ENCODE measurements around the gene INPP4B. TPM values are rescaled to one million over a fixed set of nuclear protein-coding genes. Genes with fewer than 3 reads are reported as not detected.

Gene INPP4B
- total and polyA plus RNA-seq, 2 donors (not counting 1 experiment from before 2014, with no cell fraction given): 19.7 to 22.2 TPM

GRCh38 chr4:142683997-142684396 is 162.1 kb downstream of the INPP4B start:
- Histone ChIP-seq H4K20me1 (ENCODE audit: control insufficient read depth, extremely low read depth, insufficient read depth, low read length) (no peaks in the 10 kb centered on the region), H3K9ac (ENCODE audit: insufficient read depth, low read length) (no peak overlapping the region)
- TF ChIP-seq EZH2 (IDR thresholded peaks at IDR 0.05; ENCODE audit: low read length, missing control alignments): no peak
- no peak for TF ChIP-seq CTCF (conservative IDR thresholded peaks at IDR 0.05 in 1 of 2, IDR thresholded peaks at IDR 0.05 in 1 of 2; ENCODE audit: low read depth in 1 of 2, low read length in 2 of 2)

GRCh38 chr4:142683503-142683902 is 162.6 kb downstream of the INPP4B start:
- peak in 1 of 2 donors; percentile 5 for DNase-seq (ENCODE audit: low read depth in 2 of 2)
- Histone ChIP-seq H2AFZ (ENCODE audit: low read length) (no peak overlapping the region), H3K79me2 (ENCODE audit: control insufficient read depth, insufficient read depth, low read length) (no peaks in the 10 kb centered on the region), H3K36me3 (ENCODE audit: control insufficient read depth, insufficient read depth, low read length) (no peaks in the 10 kb centered on the region), H3K4me3 (replicated peaks in 1 of 4; ENCODE audit: control extremely low read depth in 1 of 4, insufficient read depth in 1 of 4, low read depth in 3 of 4, low read length in 4 of 4) (no peak overlapping the region), H3K4me1 (ENCODE audit: control insufficient read depth, extremely low read depth, insufficient read depth, low read length) (no peaks in the 10 kb centered on the region), H3K9me3 (ENCODE audit: control insufficient read depth, insufficient read depth, low read depth, low read length) (no peaks in the 10 kb centered on the region), H4K20me1 (ENCODE audit: control insufficient read depth, extremely low read depth, insufficient read depth, low read length) (no peaks in the 10 kb centered on the region), H3K4me2 (ENCODE audit: extremely low read depth, insufficient read depth, low read length) (no peak overlapping the region), H3K9ac (ENCODE audit: insufficient read depth, low read length) (no peak overlapping the region), H3K27ac (ENCODE audit: insufficient read depth, low read length) (no peak overlapping the region), H3K27me3 (ENCODE audit: control insufficient read depth, insufficient read depth, low read length) (no peaks in the 10 kb centered on the region)
- TF ChIP-seq EZH2 (IDR thresholded peaks at IDR 0.05; ENCODE audit: low read length, missing control alignments) (no peak), CTCF (conservative IDR thresholded peaks at IDR 0.05 in 1 of 2, IDR thresholded peaks at IDR 0.05 in 1 of 2; ENCODE audit: low read depth in 1 of 2, low read length in 2 of 2) (no peak)

More at GRCh38 chr4:142683997-142684396, 162.1 kb downstream of the INPP4B start:
- peak in 1 of 2 donors; percentile 60 for DNase-seq (ENCODE audit: low read depth in 2 of 2)
- no peak overlapping the region for H3K4me3 ChIP-seq (replicated peaks in 1 of 4; ENCODE audit: control extremely low read depth in 1 of 4, insufficient read depth in 1 of 4, low read depth in 3 of 4, low read length in 4 of 4)
- no peak overlapping the region for H3K4me2 ChIP-seq (ENCODE audit: extremely low read depth, insufficient read depth, low read length)
- H3K27me3 ChIP-seq (ENCODE audit: control insufficient read depth, insufficient read depth, low read length): no peaks in the 10 kb centered on the region
- H3K27ac ChIP-seq (ENCODE audit: insufficient read depth, low read length): no peak overlapping the region
- no peaks in the 10 kb centered on the region for H3K36me3 ChIP-seq (ENCODE audit: control insufficient read depth, insufficient read depth, low read length)
- no peaks in the 10 kb centered on the region for H3K4me1 ChIP-seq (ENCODE audit: control insufficient read depth, extremely low read depth, insufficient read depth, low read length)
- no peaks in the 10 kb centered on the region for H3K9me3 ChIP-seq (ENCODE audit: control insufficient read depth, insufficient read depth, low read depth, low read length)
- H3K79me2 ChIP-seq (ENCODE audit: control insufficient read depth, insufficient read depth, low read length): no peaks in the 10 kb centered on the region
- no peak overlapping the region for H2AFZ ChIP-seq (ENCODE audit: low read length)

- Histone ChIP-seq H4K20me1 (ENCODE audit: control insufficient read depth, extremely low read depth, insufficient read depth, low read length) (no peaks in the 10 kb centered on the region), H2AFZ (ENCODE audit: low read length) (no peak overlapping the region), H3K9ac (ENCODE audit: insufficient read depth, low read length) (no peak overlapping the region), H3K27me3 (ENCODE audit: control insufficient read depth, insufficient read depth, low read length) (no peaks in the 10 kb centered on the region), H3K36me3 (ENCODE audit: control insufficient read depth, insufficient read depth, low read length) (no peaks in the 10 kb centered on the region), H3K4me2 (ENCODE audit: extremely low read depth, insufficient read depth, low read length) (no peak overlapping the region), H3K4me1 (ENCODE audit: control insufficient read depth, extremely low read depth, insufficient read depth, low read length) (no peaks in the 10 kb centered on the region), H3K4me3 (replicated peaks in 1 of 4; ENCODE audit: control extremely low read depth in 1 of 4, insufficient read depth in 1 of 4, low read depth in 3 of 4, low read length in 4 of 4) (no peak overlapping the region), H3K9me3 (ENCODE audit: control insufficient read depth, insufficient read depth, low read depth, low read length) (no peaks in the 10 kb centered on the region), H3K27ac (ENCODE audit: insufficient read depth, low read length) (no peak overlapping the region), H3K79me2 (ENCODE audit: control insufficient read depth, insufficient read depth, low read length) (no peaks in the 10 kb centered on the region)
- DNase-seq (ENCODE audit: low read depth in 2 of 2): no peak
- TF ChIP-seq EZH2 (IDR thresholded peaks at IDR 0.05; ENCODE audit: low read length, missing control alignments) (no peak), CTCF (conservative IDR thresholded peaks at IDR 0.05 in 1 of 2, IDR thresholded peaks at IDR 0.05 in 1 of 2; ENCODE audit: low read depth in 1 of 2, low read length in 2 of 2) (peak in 1 of 2 donors; percentile 20)
Measured at GRCh38 chr4:142671516-142671915, 174.6 kb downstream of the INPP4B start.

Data from fibroblast of lung (primary cell).